CD4-positive, alpha-beta T cell treated with Interleukin-10 for 1 hour (primary cell): Measurements from ENCODE around the gene TAS2R60.
"Not testable (repeated sequence)": the region's sequence is repeated elsewhere in the genome, so short reads cannot be mapped to it uniquely, and the experiment has no call there.

Experiments
- DNase-seq: peaks from one replicate; pipeline ENCODE4 v3.0.0-alpha.2; 2020

Gene TAS2R60

DNA sequence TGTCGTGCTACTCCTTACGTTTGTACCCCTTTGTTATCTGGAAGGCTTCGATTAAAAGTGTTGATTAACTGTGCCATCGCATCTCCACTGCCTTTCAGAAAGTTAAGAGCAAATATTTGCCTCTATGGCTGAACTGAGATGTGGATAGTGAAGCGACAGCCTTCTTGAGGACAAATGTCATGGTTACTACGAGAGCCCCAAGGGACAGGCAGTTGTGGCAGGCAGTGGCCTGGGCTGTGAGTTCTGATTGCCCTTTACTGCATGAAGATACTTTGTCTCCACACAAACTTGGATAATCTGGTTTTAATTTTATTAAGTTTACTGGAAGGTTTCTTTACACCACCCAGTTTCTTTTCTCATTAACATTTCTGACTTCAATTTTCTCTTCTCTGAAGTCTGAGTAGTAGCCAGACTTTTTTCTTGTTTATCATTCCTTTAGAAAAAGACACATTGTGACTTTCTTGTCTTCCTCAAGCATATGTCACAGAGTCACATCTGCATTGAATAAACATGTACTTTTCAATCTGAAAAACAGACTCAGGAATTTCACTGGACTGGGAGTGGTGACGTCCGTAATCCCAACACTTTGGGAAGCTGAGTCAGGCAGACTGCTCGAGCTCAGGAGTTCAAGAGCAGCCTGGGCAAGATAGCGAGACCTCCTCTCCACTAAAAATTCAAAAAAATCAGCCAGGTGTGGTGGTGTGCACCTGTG, 36.0 kb downstream of the TAS2R60 start:
- DNase-seq = no peak

DNA sequence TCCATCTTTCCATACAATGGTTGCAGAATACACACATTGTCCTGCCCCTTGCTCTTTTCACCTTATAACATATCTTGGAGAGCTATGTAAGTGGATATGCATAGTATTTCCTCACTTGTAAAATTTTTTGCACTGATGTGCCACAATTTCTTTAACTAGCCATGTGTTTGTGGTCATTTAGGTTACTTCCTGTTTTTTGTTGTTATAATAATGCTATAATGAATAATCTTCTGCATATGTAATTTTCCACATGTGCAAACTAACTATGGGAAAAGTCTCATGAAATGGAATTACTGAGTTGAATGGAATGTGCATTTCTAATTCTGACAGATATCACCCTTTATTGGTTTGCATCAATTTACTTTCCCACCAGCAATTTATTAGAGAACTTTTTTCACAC, 37.2 kb downstream of the TAS2R60 start:
- no peak for DNase-seq

DNA sequence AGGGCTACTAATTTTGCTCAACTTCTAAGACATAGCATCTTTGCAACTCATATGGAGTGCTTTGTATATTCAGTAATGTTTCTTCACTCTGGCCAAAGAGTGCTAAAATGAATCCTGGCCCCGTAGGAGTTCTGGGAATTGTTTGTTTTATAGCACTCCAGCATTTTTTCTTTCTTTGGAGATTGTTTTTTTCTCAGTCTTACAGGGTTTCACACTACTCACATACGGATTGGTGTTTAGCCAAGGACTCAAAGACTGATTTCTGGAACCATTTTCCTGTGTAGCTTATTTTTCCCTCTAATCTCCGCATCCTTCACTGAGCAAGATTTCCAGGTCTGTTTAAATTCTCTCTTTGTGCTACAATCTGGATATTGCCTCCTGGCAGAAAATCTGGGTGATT, 40.9 kb downstream of the TAS2R60 start:
- no peak for DNase-seq

DNA sequence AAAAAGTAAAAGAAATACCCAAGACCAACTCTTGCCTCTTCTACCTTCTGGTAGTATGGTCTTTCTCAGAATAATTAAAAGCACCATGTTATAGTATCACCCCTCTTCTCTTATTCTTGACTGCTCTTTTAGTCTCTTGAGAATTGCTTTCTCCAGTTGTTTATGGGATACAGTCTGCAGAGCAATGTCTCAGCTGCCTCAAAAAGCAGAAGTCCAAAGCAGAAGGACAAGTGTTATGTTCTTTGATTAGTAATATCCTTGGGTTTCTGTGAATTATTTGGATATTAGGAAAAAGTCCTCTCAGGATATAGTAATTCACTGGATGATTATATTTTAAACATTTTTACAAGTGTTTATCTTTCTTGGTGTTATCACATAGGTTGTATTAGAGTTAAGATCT, 41.8 kb downstream of the TAS2R60 start:
- DNase-seq = no peak

DNA sequence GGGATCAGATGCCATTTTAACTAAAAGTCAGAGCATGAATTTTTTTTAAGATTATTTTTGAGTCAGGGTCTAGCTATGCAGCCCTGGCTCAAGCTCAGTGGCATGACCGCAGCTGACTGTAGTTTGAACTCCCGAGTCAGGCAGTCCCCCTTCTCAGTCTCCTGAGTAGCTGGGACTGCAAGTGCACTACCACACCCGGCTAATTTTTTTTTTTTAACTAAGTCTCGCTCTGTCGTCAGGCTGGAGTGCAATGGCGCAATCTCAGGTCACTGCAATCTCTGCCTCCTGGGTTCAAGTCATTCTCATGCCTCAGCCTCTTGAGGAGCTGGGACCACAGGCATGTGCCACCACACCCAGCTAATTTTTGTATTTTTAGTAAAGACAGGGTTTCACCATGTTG, 42.2 kb downstream of the TAS2R60 start:
- no peak for DNase-seq

DNA sequence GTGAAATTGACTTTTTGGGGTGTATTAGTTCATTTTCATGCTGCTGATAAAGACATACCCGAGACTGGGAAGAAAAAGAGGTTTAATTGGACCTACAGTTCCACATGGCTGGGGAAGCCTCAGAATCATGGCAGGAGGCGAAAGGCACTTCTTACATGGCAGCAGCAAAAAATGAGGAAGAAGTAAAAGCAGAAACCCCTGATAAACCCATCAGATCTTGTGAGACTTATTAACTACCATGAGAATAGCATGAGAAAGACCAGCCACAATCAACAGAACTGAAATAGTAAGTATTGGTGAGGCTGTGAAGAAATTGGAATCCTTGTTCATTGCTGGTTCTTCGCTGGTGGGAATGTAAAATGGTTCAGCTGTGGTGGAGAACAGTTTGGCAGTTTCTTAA, 43.0 kb downstream of the TAS2R60 start:
- DNase-seq = not testable (repeated sequence)

DNA sequence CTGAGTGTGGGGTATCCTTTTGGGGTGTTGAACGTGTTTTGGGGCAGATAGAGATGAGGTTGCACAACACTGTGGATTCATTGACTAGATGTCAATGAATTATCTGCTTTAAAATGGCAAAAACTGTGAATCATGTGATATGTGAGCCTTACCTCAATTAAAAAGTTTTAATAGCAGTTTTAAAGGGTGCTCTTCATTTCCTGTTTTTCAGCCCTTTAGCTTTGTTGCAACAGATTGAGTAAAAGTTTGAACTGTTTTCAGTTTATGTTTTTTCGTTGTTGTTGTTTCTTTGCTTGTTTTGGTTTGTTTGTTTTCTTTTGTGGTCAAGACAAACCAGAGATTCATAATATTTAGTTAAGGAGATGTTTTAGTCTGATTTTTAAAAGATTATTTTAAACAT, 43.8 kb downstream of the TAS2R60 start:
- no peak for DNase-seq

DNA sequence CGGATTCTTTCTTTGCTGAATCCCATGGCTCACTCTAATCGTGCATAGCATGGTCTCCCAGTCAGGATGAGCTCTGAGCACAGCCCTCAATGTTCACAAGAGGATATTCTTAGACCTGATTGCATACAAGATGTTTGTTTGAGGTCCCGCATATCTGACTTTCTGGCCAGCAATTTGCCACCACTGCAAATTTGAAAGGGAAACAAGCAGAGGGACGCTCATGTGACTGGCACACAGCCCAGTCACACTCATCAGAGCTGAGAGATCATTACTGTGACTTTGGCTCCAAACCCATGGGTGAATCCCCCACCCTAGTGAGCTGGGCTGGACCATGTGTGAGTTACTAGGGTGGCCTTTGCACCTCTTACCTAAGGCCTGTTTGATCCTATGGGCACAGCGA, 44.3 kb downstream of the TAS2R60 start:
- no peak for DNase-seq

DNA sequence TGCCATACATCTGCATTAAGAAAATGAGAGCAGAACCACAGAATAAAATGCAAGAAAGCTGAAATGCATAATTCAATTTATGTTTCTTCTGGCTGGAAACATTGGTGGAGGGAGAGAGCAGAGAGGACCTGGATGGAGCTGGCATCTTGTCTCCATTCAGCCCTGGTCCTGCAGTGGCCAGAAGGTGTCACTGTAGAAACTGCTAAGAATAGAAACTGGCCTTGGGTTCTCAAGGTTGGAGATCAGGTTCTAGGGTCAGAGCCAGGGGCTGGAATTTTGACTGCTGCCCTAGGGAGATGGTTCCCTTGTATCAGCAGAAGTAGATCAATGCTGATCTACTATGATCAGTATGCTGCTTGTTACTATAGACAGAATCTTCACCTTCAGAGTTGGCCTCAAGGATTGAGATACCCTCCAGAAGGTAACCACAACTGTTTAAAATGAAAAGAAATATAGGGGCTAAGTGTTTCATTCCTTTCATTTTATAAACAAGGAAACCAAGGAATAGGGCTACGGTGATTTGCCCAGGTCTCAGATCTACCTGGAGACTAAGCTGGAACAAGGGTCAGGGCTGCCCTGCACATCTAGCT, 47.6 kb downstream of the TAS2R60 start:
- peak; percentile 11 for DNase-seq

DNA sequence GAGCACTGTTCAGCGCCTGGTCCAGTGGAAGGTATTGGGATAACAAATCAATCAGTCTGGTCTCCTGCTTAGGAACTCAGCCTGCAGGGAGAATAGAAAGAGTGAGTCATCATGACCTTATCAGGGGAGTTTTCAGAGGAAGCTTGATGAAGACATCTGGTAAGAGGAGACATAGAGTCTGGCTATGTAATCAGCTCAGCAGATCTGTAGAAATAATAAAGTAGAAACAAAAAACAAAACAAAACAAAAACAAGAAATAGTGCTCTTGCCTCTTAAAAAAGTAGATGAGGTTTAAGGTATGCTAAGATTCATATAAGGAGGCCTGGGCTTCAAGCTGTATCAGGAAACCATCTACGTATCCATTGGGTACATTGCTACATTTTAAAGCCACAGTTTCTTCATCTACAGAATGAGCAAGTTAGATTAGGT, 48.8 kb downstream of the TAS2R60 start:
- no peak for DNase-seq

DNA sequence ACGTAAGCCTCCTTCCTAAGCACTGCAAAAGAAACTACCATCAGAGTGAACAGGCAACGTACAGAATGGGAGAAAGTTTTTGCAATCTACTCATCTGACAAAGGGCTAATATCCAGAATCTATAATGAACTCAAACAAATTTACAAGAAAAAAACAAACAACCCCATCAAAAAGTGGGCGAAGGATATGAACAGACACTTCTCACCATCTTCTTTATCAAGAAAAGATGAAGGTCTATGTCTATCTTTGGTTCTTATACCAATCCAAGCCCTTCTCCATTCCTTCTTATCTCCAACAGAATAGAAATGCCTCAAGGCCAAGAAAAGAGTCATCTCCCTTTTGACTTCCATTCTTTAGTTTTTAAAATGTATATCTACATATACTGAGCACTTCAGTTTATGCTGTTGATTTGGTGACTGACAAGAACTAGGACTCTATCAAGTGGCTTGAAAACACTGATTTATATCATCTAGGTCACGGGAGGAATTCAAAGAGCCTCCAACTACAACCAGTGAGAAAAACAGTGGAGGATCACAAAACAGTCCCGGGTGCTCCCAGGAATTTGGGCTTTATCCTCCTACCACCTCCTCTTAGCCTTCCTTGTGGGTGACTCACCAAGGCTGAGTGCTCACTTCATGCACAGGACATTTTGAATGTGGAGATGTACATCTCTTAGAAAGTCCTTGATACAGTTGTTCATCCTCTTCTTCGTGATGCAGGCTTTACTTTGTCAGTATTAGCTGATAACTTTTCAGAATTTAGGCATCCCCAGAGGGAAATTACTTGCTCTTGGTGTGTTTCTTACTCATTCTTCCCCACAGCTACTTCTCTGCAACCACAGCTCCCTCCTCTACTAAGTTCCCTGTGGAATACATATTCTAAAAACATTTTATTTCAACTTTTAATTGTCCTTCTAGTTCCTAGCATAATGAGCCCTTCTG, 49.8 kb downstream of the TAS2R60 start:
- no peak for DNase-seq

DNA sequence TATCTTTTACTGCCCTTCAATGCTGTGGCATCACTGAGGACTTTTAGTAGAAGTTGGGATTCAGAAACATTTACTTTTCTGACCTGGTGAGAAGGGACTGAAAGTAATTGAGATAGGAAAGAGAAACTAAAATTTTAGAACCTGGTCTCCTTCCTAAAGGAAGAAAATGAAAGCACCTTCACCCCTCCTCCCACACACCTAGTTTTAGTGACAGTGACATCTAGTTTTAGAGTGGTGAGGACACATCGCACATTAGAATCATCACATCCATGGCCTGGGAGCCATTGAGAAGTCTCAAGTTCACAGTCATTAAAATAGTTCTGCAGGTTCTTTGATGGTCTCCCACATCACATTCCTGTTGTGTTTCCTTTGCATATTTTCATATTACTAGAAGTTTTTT, 50.5 kb downstream of the TAS2R60 start:
- no peak for DNase-seq
